ENCODE results near the gene PON3.
A peak's percentile ranks its signal among the peaks of the same experiment; 100 is the strongest.

PON3 gene

GRCh38 chr7:95334447-95334846 lies 61.7 kb downstream of the PON3 start:
- H3K36me3 ChIP-seq (ENCODE audit: control insufficient read depth in 2 of 2, insufficient read depth in 1 of 2, low read length in 2 of 2), result no peaks in the 10 kb centered on the region
- no peaks in the 10 kb centered on the region for H3K4me1 ChIP-seq (ENCODE audit: control insufficient read depth, insufficient read depth, low read length)
- TF ChIP-seq ZFP3 (tag by site-specific recombination; IDR thresholded peaks at IDR 0.05; ENCODE audit: low read depth), result no peak
- no peak for TF ChIP-seq ZNF600 (tag by site-specific recombination; IDR thresholded peaks at IDR 0.05)
- TF ChIP-seq ZNF202 (tag by site-specific recombination; IDR thresholded peaks at IDR 0.05; ENCODE audit: borderline replicate concordance), result no peak
- TF ChIP-seq HIC1 (tag by site-specific recombination; IDR thresholded peaks at IDR 0.05), result no peak
- no peak for TF ChIP-seq ZNF350 (tag by site-specific recombination; IDR thresholded peaks at IDR 0.05)
- no peak for TF ChIP-seq ZNF184 (tag by site-specific recombination; IDR thresholded peaks at IDR 0.05)
- TF ChIP-seq ZNF488 (tag by site-specific recombination; IDR thresholded peaks at IDR 0.05), result no peak
- TF ChIP-seq ZNF138 (tag by site-specific recombination; IDR thresholded peaks at IDR 0.05; ENCODE audit: borderline replicate concordance), result no peak
- TF ChIP-seq REPIN1 (tag by site-specific recombination; IDR thresholded peaks at IDR 0.05; ENCODE audit: low read depth), result no peak
- H3K4me3 ChIP-seq (ENCODE audit: low read depth, low read length), result no peak overlapping the region
- no peaks in the 10 kb centered on the region for H3K9me3 ChIP-seq (ENCODE audit: control insufficient read depth, insufficient read depth, low read depth, low read length)
- ChIA-PET POLR2A (no interaction called here), CTCF (no interaction called here)
- no peak overlapping the region for H3K27ac ChIP-seq (ENCODE audit: extremely low read depth, low read depth, low read length)

GRCh38 chr7:95330961-95331337 lies 65.2 kb downstream of the PON3 start:
- no peak overlapping the region for H3K4me3 ChIP-seq (ENCODE audit: low read depth, low read length)
- H3K36me3 ChIP-seq (ENCODE audit: control insufficient read depth in 2 of 2, insufficient read depth in 1 of 2, low read length in 2 of 2), result no peaks in the 10 kb centered on the region
- no peaks in the 10 kb centered on the region for H3K9me3 ChIP-seq (ENCODE audit: control insufficient read depth, insufficient read depth, low read depth, low read length)
- ChIA-PET CTCF (interaction anchor here (0.6 kb wide), 2 partner anchors 32 to 84 kb away, joined by 3 read pairs; no protein-coding TSS in a partner anchor), POLR2A (no interaction called here)
- TF ChIP-seq ZNF692 (tag by site-specific recombination; IDR thresholded peaks at IDR 0.05) (no peak), ZNF138 (tag by site-specific recombination; IDR thresholded peaks at IDR 0.05; ENCODE audit: borderline replicate concordance) (no peak), ZFP41 (tag by site-specific recombination; IDR thresholded peaks at IDR 0.05; ENCODE audit: borderline replicate concordance) (no peak), ZBTB26 (tag by site-specific recombination; optimal IDR thresholded peaks at IDR 0.05) (no peak)
- no peaks in the 10 kb centered on the region for H3K4me1 ChIP-seq (ENCODE audit: control insufficient read depth, insufficient read depth, low read length)
- no peak overlapping the region for H3K27ac ChIP-seq (ENCODE audit: extremely low read depth, low read depth, low read length)

- H3K36me3 ChIP-seq (ENCODE audit: control insufficient read depth in 2 of 2, insufficient read depth in 1 of 2, low read length in 2 of 2), result no peaks in the 10 kb centered on the region
- H3K27ac ChIP-seq (ENCODE audit: extremely low read depth, low read depth, low read length), result no peak overlapping the region
- ChIA-PET POLR2A (no interaction called here), CTCF (interaction anchor here (0.6 kb wide), 2 partner anchors 32 to 83 kb away, joined by 3 read pairs; no protein-coding TSS in a partner anchor)
- TF ChIP-seq ZBTB6 (tag by site-specific recombination; IDR thresholded peaks at IDR 0.05), result no peak
- no peak for TF ChIP-seq ZNF221 (tag by site-specific recombination; IDR thresholded peaks at IDR 0.05; ENCODE audit: borderline replicate concordance)
- TF ChIP-seq ZNF626 (tag by site-specific recombination; IDR thresholded peaks at IDR 0.05), result no peak
- no peak for TF ChIP-seq ZBTB48 (tag by site-specific recombination; IDR thresholded peaks at IDR 0.05)
- TF ChIP-seq PRDM1 (tag by site-specific recombination; IDR thresholded peaks at IDR 0.05), result peak; percentile 53; the same call in 1 of the 2 replicates
- no peak for TF ChIP-seq MYNN (tag by site-specific recombination; IDR thresholded peaks at IDR 0.05; ENCODE audit: borderline replicate concordance)
- TF ChIP-seq ZNF354C (tag by site-specific recombination; IDR thresholded peaks at IDR 0.05; ENCODE audit: borderline replicate concordance, low read depth), result no peak
- no peaks in the 10 kb centered on the region for H3K9me3 ChIP-seq (ENCODE audit: control insufficient read depth, insufficient read depth, low read depth, low read length)
- no peaks in the 10 kb centered on the region for H3K4me1 ChIP-seq (ENCODE audit: control insufficient read depth, insufficient read depth, low read length)
- no peak overlapping the region for H3K4me3 ChIP-seq (ENCODE audit: low read depth, low read length)
Measured at GRCh38 chr7:95330204-95330960, 65.8 kb downstream of the PON3 start.

All from HEK293 (cell line).